HFF-Myc (cell line): ENCODE results near the gene TNFRSF1B.

ENCODE experiments used
- DNase-seq: peaks from one replicate; pipeline ENCODE4 v3.0.0-alpha.2; 2011; ENCODE audit warnings: low read depth; ENCODE audit errors: extremely low read depth
- H3K4me3 ChIP-seq: replicated peaks from 2 replicates; pipeline ENCODE4 v1.5.1; 2011; ENCODE audit warnings: low read depth, mild to moderate bottlenecking, control low read depth, low read length
- CTCF ChIP-seq: IDR thresholded peaks from 2 replicates; pipeline ENCODE4 v1.5.1; 2012; ENCODE audit warnings: mild to moderate bottlenecking, low read depth, low read length, control low read depth; ENCODE audit errors: missing control alignments

The TNFRSF1B gene

GRCh38 chr1:12244078-12244477 lies 77.3 kb downstream of the TNFRSF1B start:
- peak; percentile 49 for TF ChIP-seq CTCF
- no peak overlapping the region for H3K4me3 ChIP-seq
- no peak for DNase-seq

GRCh38 chr1:12244585-12244984 lies 77.8 kb downstream of the TNFRSF1B start:
- no peak for DNase-seq
- no peak overlapping the region for H3K4me3 ChIP-seq
- TF ChIP-seq CTCF: no peak

- H3K4me3 ChIP-seq: no peak overlapping the region
- TF ChIP-seq CTCF: no peak
- no peak for DNase-seq
These were observed 78.3 kb downstream of the TNFRSF1B start for GRCh38 chr1:12245116-12245515.

- TF ChIP-seq CTCF: no peak
These were observed 78.9 kb downstream of the TNFRSF1B start for GRCh38 chr1:12245733-12246132.

GRCh38 chr1:12246584-12246983 lies 79.8 kb downstream of the TNFRSF1B start:
- no peak overlapping the region for H3K4me3 ChIP-seq
- TF ChIP-seq CTCF: no peak
- DNase-seq: no peak

More at GRCh38 chr1:12245733-12246132, 78.9 kb downstream of the TNFRSF1B start:
- no peak for DNase-seq
- no peak overlapping the region for H3K4me3 ChIP-seq

GRCh38 chr1:12249181-12249580 lies 82.4 kb downstream of the TNFRSF1B start:
- TF ChIP-seq CTCF: no peak

GRCh38 chr1:12249748-12250147 lies 83.0 kb downstream of the TNFRSF1B start:
- no peak for DNase-seq
- no peak for TF ChIP-seq CTCF
- H3K4me3 ChIP-seq: no peak overlapping the region

More at GRCh38 chr1:12249181-12249580, 82.4 kb downstream of the TNFRSF1B start:
- no peak overlapping the region for H3K4me3 ChIP-seq
- no peak for DNase-seq
